ENCODE results near the gene PLEKHA1.
A peak's percentile ranks its signal among the peaks of the same experiment; 100 is the strongest.

Gene PLEKHA1

DNA sequence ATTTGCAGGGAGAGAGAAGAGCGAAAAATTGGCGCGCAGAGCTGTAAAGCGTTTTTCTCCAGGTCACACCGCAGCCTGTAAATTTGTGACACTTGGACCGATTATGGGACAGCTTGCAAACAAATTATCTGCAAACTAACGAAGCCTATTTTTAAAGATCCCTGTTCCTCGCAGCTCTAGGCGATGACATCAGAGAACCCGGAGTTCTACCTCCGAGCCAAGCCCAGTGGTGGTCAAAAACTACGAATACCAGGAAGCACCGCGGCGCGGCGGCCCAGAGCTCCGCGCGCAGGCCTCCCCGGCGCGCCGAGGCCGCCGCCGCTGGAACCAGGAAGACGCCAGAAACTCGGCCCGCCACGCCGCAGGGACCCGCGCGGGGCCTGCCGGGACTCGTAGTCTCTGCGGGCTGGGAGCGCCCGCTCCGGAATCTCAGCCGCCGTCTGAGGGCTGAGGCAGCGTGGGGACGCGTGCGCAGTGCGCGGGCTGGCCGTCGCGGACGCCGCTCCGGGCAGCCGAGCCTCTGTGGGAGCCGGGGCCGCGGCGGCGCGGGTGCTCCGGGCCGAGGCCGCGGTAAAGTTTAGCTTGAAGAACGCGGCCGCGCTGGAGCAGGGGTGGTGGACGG lies at the start of gene PLEKHA1:
PLEKHA1 (plus strand) TSS at position 472 of the 622 bp plus-strand sequence. CDS start 18,493 bp downstream, outside the sequence.
- DNase-seq: peak; percentile 94

DNA sequence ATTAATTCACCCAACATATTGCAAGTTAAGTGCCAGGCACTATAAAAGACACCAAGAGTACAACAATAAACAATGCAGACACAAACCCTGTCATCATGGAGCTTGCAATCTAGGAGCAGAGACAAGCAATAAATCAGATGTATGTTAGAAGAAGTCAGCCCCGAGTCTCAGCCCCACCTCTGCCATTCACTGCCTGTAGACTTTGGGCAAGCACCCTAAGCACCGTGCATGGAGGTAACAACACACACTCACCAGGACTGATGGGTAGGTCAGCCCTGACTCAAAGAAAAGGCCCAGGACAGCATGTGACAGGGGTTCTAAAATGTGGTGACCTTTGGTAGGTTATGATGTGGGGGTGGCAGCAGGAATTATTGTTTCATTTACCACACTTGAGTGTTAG lies 49.3 kb upstream of the PLEKHA1 start:
- no peak for DNase-seq

DNA sequence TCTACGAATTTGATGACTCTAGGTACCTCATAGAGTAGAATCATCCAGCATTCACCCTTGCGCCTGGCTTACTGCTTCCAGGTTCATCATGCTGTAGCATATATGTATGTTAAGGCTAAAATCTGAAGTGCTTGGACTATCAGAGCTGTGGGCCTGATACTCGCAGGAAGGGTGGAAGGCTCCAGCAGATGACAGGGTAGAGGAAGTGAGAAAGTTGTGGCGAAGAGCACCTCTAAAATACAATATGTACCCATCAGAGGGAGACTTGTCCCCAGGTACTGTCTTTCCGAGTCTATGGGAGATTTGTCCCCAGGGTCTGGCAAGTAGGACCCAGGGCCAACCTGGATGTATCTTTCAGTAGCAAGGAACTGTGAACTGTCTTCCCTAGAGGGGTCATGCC lies 48.1 kb upstream of the PLEKHA1 start:
- DNase-seq: no peak

DNA sequence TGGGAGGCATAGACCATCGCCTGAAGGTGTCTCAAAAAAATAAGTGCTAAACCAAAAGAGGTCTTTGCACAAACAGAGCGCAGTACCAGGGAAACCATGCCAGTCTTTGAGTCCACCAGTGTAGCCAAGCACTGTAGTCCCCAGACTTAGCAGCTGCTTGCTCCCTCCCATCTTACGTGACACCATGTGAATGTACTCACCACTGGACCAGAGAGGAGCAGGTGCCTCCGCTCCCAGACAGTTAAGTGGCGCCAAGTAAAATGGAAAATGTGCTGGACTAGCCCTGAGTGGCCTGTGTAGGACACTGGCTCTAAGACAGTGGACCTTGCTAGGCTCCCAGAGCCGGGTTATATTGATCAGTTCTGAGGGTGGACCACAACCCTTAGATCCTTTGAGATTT lies 47.7 kb upstream of the PLEKHA1 start:
- DNase-seq: no peak

DNA sequence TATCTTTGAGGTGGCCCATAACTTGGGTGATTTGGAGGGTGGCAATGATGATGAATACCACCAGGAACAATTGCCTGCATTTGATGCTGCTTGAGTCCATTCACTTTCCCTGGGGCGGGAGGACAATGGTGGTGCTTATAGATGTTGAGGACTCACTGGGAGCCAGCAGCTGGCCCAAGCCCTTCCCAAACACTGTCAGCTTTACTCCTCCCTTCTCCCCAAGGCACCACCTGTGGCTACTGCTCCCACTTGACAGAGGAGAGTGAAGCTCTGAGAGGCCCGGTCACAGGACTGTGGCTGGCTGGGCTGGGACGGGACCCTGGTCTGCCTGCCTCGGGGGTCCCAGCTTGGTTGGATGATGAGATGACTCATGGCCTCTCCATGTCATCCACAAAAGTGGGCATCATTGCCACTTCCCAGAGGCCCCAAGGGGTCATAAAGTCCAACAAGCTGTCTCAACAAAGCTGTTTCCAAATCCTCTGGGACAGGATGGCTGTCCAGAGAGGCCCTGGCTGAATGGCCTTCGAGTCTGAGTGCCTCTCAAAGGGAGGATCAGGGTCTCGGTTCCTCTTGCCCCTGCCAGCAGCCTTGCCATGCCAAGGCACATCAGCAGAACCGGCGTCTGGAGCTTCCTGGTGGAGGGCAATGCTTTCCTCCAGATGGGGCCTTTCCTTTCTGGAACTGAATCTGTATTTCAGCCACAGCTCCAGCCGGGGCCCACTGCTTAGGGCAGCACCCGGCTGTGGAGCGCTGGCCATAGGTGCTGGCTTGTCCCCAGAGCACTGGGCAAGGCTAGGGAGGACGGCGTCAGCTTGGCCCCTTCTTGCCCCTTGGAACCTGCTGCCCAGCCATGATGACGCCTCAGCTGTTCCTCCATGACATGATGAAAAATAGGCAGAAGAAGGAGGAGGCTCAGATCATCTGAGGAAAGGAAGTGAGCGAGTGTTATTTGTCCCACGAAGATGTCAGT lies 47.0 kb upstream of the PLEKHA1 start:
- no peak for DNase-seq

DNA sequence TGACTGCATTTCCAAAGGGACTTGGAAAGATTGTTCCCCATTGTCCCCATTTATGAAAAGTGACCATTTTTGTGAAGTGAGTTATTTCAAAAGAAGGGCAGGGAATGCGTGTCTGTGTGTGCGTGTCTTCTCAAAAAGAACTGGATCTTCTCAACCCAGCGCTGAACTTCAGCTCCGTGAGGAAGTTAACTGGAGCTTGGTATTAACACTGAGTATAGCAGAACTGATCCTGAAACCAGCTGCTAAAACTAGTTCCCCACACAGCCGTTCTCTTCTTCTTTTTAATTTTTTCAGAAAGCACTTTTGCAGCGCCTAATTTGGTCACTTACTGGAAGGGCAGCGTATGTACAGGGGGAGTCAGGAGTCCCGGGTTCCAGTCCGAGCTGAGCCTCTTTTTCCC lies 45.8 kb upstream of the PLEKHA1 start:
- no peak for DNase-seq

DNA sequence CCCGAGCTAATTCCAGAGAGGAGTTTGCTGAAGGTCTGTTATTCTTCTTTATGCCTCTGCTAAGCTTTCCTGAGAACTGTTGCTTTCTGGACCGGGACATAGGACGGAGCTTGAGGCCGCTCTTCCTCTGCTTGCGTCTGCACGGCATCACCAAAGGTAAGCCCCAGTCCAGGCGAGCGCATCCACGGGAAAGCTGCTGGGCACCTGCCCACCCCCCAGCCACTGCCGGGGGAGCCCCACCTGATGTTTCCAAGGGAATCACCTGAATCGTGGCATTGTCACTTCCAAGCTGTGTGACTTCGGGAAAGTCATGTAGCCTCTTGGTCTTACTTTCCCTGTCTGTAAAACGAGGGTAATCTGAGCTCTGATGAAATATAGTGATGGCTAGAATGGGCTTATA lies 45.1 kb upstream of the PLEKHA1 start:
- DNase-seq: no peak

DNA sequence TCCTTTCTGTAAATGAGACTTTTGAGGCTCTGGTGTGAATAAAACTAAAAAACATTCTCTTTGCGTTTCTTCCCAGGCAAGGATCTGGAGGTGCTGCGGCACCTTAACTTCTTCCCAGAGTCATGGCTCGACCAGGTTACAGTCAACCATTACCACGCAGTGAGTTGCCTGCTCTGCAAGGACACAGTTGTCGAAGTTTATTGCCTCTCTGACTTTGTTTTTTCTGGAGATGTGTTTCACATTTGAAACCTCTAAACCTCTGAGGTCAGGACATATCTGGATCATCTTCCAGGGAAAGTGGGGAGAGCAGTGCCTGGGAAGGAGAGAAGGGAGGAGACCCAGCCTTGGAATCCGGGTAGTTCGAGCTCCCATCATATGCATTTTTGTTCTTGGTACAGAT lies 43.4 kb upstream of the PLEKHA1 start:
- no peak for DNase-seq

DNA sequence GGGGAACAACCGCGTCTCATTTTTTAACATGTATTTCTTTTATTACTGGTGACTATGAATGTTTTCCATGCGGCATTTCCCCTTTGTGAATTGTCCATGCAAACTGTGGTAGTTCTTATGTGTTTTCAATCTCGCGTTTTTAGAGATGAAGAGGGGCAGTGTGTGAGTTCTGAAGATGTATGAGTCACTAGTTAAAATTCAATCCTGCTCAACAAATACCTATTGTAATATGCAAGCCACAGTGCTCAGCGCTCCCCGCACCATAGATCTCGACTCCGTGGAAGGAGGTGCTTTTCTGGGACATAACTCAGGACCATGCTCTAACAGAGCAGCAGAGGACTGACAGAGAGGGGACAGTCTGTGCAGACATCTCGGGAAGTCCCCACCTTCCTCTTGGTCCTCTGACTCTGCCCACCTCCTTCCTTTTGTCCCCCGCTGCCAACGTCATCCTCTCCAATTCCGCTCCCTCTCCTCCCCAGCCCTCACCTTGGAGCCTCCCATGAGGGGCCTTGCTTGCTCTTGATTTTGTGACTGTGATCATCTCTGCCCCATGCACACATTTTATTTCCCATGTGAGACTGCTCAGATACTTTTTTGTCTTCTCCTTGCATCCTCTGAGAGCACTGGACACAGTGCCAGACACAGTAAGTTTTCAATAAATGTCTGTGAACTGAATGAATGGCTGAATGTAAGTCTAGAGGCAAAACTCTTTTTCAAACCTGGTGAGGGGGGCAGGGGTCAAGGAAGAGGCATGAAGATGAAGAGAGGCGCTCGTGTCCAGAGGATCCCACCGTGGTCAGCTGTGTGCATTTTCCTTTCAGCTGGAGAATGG lies 42.7 kb upstream of the PLEKHA1 start:
- DNase-seq: no peak

DNA sequence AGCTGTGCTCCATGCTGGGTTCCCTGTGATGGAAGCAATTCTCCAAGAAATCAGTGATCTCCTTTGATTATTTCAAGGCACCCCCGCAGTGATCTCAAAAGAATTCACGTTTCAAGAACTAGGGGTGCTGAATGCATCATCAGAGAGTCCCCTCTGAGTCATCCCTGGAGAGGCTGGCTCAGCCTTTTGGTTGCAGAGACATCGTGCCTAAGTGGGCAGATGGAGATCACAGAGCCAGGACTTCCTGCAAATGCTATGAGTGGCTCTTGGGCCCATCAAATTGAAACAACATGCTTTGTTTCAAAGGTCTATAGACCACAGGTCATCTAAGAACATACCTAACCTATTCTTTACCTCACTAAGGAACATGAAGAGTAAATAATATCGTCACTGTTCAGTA lies 41.5 kb upstream of the PLEKHA1 start:
- DNase-seq: no peak

DNA sequence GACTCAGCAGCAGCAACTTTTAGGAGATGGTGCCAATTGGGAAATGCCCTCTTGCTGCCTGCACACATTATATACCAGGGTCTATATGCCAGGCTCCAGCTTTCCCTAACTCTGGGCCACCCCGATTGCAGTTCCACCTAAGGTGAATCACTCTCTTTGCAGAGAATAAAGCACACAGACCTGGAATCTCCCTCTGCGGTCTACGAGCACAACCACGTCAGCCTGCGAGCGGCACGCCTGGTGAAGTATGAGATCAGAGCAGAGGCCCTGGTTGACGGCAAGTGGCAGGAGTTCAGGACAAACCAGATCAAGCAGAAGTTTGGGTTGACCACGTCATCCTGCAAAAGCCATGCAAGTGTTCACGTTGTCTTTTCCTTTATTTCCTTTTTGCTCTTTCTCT lies 38.2 kb upstream of the PLEKHA1 start:
- DNase-seq: no peak

DNA sequence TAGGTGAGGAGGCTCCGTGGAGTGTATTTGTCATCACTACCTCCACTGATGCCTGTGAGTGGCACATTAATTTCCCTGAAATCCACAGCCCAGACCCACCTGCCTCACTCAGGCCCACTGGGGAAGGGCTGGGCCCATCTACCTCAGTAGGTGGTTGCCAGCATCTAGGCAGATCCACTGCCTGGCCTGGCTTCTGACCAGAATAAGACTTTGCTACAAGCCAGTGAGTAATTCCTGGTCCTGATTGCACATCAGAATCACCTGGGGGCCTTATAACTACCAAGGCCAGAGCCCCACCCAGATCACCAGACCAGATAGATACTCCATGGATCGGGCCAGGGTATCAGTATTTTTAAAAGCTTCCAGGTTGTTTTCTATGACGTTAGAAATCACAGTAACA lies 37.5 kb upstream of the PLEKHA1 start:
- no peak for DNase-seq

DNA sequence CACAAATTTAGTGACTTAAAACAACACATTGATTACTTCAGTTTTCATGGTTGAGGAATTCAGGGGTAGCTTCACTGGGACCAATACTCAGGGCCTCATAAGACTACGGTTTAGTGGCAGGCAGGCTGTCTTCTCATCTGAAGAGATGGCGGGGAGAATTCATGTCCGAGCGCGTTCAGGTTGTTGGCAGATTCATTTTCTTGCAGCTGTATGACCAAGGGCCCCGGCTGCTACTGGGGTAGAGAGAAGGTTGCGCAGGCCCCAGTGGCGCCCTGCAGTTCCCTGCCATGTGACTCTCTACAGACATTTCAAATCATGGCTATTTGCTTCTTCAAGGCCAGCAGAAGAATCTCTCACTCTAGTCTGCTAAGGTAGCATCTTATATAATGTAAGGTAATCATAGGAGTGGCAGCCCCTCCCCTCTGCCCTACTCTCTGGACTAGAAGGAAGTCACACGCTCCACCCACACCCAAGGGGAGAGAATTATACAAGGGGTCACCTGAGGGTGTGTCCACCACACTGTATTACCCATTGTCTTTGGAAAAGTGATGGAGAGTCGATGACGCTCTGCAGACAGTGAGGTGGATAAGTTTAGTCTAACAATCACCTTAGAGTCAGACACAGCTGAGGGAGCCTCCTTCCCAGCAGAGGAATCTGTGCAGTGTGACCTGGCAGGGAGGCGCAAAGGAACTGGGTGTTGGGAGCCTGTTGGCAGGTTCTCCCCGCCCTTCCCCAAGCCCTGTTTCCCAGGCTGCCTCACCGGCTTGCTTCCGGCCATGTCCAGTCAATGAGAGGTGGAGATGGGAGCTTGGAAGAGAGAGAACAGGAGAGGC lies 35.7 kb upstream of the PLEKHA1 start:
- DNase-seq: no peak

DNA sequence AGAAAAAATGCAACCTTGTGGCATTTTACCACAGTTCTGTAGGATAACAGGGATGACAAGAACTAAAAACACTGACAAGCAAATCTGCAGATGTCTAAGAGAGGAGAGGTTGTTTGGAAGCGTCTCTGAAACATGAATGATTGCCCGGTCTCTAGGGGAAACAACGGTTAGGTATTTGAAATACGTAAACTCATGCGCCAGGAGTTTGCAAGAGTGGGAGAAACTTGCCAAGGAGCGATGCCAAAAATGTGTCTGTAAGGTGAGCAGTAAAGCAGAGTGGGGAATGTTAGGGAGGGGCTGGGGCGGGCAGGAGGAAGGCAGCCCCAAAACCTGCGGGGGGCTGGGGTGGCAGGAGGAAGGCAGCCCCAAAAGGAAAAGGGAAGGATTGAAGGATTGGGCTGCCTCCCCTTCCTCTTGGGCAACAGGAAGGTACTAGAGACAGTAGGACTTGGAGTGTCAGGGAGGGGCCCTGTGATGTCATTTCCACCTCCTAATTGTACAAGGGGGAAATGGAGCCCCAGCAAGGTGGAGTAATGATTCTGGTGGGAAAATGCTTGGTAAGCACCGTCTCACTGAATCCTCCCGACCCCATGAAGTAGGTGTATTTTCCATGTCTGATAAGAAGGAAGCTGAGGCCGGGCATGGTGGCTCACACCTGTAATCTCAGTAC lies 33.2 kb upstream of the PLEKHA1 start:
- DNase-seq: no peak

DNA sequence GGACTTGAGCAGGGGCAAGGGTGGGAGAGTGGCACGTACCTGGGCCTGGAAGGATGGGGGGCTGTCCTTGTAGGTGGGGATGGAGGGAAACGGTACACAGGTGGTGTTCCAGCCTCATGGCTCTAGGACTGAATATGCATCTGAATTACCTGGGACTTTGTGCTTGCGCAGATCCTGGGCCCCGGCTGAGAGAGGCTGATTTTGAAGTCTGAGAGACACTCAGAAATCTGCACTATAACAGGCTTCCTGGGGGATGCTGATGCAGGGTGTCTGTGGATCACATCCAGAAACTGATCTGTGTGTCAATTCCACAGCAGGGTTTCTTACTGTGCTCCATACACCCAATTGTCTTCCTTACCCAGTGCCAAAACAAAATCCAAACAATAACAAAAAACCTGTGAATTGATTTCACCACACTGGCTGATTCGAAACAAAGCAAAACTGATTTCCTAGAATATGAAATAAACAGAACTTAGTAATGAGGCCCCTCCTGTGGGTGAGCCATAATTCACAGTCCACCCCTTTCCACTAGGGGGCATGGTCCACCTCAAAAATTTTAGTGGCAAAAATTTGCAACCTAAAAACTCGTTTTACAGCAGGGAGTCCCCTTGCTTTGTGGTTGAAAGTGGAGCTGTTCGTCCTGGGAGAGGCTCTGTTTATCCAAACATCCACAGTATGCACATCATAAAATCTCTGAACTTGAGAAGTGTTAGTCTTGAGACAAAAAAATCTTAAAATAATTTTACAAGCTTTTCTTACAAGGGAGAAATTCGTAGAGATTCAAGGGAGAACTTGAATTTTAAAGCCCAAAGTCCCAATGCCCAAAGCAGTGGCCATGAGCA lies 32.0 kb upstream of the PLEKHA1 start:
- peak; percentile 50 for DNase-seq

DNA sequence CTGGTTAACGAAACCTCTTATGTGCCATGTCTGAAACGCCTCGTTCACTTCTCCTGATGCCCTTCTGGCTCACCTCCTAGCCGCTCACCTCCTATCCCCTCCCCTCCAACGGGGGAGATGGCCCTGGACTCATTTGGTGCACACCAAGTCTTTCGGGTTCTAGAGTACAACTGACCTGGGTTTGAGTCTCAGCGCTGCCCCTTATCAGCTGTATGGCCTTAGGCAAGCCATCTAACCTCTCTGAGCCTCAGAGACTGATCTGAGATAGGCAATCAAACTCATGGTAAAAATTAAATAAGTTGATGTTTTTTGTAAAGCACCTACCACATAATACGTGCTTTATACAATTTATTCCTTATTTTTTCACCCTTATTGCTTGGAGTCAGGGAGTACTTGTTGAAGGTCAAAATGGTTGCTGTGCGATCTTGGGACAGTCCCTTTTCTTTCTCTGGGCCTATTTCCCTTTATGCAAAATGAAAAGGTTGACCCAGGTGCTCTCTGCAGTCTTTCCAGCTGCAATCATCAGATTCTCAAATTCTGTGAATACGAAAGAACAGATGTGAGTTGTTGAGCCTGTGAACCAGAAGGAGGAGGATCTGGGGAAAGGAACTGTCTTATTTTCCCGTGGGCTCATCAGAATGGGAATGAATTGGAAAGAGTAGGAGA lies 31.2 kb upstream of the PLEKHA1 start:
- no peak for DNase-seq

DNA sequence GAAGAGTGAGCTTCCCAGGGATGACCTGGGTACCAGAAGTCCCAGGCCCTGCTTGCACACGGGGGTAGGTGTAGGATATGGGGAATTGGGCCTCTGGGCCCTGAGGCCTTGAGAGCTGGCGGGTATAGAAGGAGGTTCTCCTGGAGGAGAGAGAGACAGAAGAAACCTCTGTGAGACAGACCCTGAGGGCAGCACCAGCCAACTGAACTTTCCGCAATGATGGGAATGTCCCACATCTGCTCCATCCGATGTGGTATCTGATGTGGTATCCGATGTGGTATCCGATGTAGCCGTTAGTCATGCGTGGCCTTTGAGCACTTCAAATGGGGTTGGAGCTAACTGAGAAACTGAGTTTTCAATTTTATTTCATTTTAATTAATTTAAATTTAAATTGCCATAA lies 30.6 kb upstream of the PLEKHA1 start:
- DNase-seq: no peak

DNA sequence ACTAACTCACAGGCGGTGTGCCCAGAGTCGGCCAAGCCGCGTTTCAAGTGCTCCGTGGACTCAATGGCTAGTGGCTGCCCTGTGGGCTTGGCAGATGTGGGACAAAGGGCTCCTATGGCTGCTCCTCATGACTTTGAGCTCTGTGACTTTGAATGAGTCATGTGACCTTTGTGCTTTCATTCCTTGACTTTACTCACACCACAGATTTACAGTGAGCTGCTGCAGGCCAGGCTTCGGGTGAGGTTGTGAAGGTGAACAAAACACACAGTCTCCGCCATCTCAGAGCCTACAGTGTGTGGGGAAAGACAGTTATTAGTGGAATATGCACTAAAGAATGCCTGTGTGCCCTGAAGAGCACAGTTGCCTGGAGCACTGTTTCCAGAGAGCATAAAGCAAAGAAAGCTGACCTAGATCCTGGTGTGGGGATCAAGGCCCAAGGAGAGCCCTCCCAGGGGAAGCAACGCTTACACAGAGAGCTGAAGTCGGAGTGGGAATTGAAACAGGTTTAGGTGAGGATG lies 29.7 kb upstream of the PLEKHA1 start:
- no peak for DNase-seq

DNA sequence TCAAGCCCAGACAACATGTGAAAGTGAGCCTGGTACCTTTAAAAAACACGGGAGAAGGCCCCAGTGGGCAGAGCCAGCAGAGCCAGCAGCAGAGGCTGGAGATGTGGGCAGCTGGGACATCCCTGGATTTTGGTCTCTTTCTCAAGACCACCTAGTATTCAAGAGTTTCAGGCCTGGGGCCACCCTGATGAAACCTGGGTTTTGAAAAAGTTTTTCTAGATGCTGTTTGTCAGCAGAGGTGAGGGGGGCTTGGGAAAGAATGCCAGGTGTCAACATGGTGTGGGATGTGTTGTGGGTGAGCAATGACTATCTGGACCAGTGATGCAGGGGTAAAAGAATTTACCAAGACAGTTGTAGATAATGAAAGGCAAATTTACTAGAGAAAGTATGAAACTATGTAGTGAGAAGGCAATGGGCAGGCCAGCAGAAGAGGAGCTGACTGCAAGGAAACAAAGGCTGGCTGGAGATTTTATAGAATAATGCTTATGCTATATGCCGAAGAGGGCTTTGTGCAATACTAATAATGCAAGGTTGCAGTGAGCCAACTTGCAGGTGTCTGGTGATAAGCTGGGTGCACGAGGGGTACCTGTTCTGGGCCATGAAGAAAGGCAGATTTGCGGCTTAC lies 28.1 kb upstream of the PLEKHA1 start:
- no peak for DNase-seq
